IPS-18c (cell line): ENCODE results near the gene TRNP1.
"Not testable (repeated sequence)": the region's sequence is repeated elsewhere in the genome, so short reads cannot be mapped to it uniquely, and the experiment has no call there.

ENCODE experiments used
- H3K4me3 ChIP-seq: 2 replicates; pipeline ENCODE4 v1.7.0; 2013; ENCODE audit warnings: low read depth, mild to moderate bottlenecking, low read length, moderate library complexity; ENCODE audit not compliant: insufficient read depth
- H3K9me3 ChIP-seq: one replicate; pipeline ENCODE4 v1.6.1; 2013; ENCODE audit warnings: mild to moderate bottlenecking, low read length, moderate library complexity; ENCODE audit not compliant: control insufficient read depth, insufficient read depth

TRNP1 gene

GRCh38 chr1:26993237-26994019 lies at the start of gene TRNP1:
TSS of gene TRNP1 (plus strand) at chr1:26993692. CDS start at chr1:26993787, 95 bp downstream.
- Histone ChIP-seq H3K9me3 (no peaks in the 10 kb centered on the region), H3K4me3 (peak within 1 kb of the TSS; percentile 87)

GRCh38 chr1:26945138-26945537 lies 48.4 kb upstream of the TRNP1 start:
- Histone ChIP-seq H3K4me3 (no peak overlapping the region), H3K9me3 (no peaks in the 10 kb centered on the region)

GRCh38 chr1:26945728-26946127 lies 47.8 kb upstream of the TRNP1 start:
- no peaks in the 10 kb centered on the region for H3K9me3 ChIP-seq
- H3K4me3 ChIP-seq: no peak overlapping the region

GRCh38 chr1:26946270-26946669 lies 47.2 kb upstream of the TRNP1 start:
- H3K4me3 ChIP-seq: no peak overlapping the region

DNA sequence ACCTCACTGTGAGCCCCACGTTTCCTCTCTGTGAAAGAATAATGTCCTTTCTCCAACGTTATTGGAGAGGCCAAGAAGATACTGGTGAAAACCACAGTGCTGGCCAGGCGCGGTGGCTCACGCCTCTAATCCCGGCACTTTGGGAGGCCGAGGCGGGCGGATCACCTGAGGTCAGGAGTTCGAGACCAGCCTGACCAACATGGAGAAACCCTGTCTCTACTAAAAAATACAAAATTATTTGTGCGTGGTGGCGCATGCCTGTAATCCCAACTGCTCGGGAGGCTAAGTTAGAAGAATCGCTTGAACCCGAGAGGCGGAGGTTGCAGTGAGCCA lies 44.8 kb upstream of the TRNP1 start:
- H3K4me3 ChIP-seq: not testable (repeated sequence)

More at GRCh38 chr1:26946270-26946669, 47.2 kb upstream of the TRNP1 start:
- no peaks in the 10 kb centered on the region for H3K9me3 ChIP-seq

GRCh38 chr1:26949266-26949925 lies 44.1 kb upstream of the TRNP1 start:
- H3K9me3 ChIP-seq: no peaks in the 10 kb centered on the region

More for the DNA sequence above, 44.8 kb upstream of the TRNP1 start:
- not testable (repeated sequence) for H3K9me3 ChIP-seq

GRCh38 chr1:26949926-26950319 lies 43.6 kb upstream of the TRNP1 start:
- Histone ChIP-seq H3K9me3 (no peaks in the 10 kb centered on the region), H3K4me3 (no peak overlapping the region)

More at GRCh38 chr1:26949266-26949925, 44.1 kb upstream of the TRNP1 start:
- no peak overlapping the region for H3K4me3 ChIP-seq

GRCh38 chr1:26950602-26951001 lies 42.9 kb upstream of the TRNP1 start:
- Histone ChIP-seq H3K4me3 (no peak overlapping the region), H3K9me3 (no peaks in the 10 kb centered on the region)

DNA sequence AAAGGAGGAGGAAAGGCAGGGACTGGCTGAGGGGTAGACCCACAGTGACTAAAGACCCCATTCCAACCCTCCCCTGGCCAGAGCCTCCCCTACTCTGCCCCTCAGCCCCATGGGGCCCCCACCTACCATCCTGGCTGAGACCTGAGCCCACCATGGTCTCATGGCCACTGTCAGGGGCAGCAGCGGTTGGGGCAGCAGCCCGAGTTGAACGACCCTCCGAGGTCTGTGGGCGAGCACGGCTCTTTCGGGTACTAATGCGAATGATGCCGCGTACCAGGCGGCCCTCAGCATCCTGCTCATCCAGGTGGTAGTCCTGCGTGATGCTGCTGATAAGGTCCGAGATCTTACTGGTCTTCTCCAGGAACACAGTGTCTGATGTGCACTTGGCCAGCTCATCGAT lies 42.3 kb upstream of the TRNP1 start:
- no peaks in the 10 kb centered on the region for H3K9me3 ChIP-seq
- no peak overlapping the region for H3K4me3 ChIP-seq

- Histone ChIP-seq H3K9me3 (no peaks in the 10 kb centered on the region), H3K4me3 (no peak overlapping the region)
These were observed 41.5 kb upstream of the TRNP1 start for GRCh38 chr1:26951821-26952497.

DNA sequence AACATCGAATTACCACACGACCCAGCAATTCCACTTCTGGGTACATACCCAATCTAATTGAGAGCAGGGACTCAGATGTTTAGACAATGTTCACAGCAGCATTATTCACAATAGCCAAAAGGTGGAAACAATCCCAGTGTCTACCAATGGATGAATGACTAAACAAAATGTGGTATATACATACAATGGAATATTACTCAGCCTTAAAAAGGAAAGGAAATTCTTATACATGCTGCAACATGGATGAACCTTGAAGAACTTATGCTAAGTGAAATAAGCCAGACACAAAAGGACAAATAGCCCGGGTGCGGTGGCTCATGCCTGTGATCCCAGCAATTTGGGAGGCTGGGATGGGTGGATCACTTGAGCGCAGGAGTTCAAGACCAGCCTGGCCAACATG lies 40.1 kb upstream of the TRNP1 start:
- Histone ChIP-seq H3K9me3 (no peaks in the 10 kb centered on the region), H3K4me3 (no peak overlapping the region)

DNA sequence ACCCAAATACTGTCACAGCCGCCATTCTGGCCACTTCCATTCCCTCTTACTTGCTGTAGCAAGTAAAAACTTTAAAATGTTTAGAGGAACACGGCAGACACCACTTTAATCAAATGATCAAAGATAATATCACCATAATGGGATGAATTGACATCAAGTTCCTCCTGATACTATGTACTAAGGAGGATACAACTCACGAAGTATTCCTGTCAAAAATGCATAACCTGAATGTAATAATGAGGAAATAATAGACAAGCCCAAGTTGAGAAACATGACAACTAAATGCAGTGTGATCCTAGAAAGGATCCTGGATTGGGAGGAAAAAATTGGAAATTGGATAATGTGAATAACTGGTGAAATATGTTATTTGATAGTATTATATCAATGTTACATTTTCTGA lies 37.2 kb upstream of the TRNP1 start:
- H3K4me3 ChIP-seq: no peak overlapping the region
- no peaks in the 10 kb centered on the region for H3K9me3 ChIP-seq

DNA sequence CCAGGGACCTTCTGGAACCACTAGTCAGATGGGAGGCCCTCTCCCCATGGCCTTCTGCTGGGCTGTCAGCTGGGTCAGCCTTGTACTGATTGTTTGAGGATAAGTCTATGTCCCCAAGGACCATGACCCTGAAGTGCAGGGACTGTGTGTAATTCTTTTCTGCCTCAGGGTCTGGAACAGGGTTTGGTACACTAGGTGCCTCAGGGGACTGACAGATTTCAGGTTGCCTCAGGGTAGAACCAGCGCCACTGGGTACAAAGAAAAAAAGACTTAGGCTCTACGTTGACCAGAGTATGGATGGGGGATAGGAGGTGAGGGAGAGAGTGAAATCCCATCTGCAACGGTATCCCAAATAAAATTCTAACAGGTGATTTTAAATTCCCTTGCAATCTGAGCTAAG lies 36.2 kb upstream of the TRNP1 start:
- Histone ChIP-seq H3K4me3 (no peak overlapping the region), H3K9me3 (no peaks in the 10 kb centered on the region)

- no peaks in the 10 kb centered on the region for H3K9me3 ChIP-seq
- peak overlapping the region; percentile 89 for H3K4me3 ChIP-seq
These were observed 34.2 kb upstream of the TRNP1 start for GRCh38 chr1:26959270-26959669.

DNA sequence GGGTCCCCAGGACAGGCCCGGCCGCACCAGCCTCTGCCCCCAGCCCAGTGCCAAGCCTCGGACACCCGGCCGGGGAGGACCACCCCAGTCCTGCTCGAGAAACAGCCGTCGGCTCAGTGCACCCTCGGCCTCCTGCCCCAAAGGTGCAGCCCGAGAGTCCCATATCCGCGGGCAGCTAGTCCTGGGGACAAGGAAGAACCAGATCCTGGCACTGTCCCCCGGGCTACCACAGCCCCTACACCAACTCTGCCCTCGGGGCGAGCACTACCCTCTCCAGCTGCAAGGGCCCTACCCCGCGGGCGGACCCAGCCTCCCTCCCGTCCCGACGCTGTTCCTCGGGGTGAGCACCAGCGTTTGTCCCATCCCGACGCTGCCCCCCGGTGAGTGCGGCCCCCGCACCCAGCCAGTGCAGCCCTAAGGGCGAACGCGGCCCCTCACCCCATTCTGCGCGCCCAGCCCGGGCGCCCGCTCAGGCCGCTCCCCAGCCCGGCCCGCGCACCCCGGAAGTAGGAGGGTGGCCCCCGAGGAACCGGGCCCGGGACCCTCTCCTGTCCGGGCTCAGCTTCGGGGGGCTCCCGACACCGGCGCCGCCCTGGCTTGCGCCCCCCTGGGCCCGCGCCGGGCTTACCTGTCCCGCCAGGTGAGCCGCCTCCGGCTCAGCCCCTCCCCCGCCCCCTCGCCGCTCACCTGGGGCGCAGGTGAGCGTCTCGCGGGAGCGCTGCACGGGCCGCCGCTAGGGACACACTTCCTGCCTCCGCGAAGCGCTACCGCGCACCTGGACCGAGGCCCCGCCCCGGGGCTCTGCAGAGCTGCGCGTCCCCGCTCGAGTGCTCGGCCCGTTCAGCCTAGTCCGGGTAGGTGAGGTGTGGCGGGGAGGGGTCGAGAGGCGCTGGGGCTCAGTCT lies 33.5 kb upstream of the TRNP1 start, which contains the start of gene KDF1:
KDF1 (minus strand) TSS at position 747 of the 903 bp plus-strand sequence. CDS start 8,088 bp downstream, outside the sequence.
- Histone ChIP-seq H3K4me3 (peak within 1 kb of the TSS; percentile 89), H3K9me3 (no peaks in the 10 kb centered on the region)

GRCh38 chr1:26960625-26960966 lies 32.9 kb upstream of the TRNP1 start:
- Histone ChIP-seq H3K9me3 (no peaks in the 10 kb centered on the region), H3K4me3 (peak overlapping the region; percentile 89)

- no peaks in the 10 kb centered on the region for H3K9me3 ChIP-seq
- H3K4me3 ChIP-seq: no peak overlapping the region
These were observed 31.7 kb upstream of the TRNP1 start for GRCh38 chr1:26961826-26962225.
